Upper lobe of left lung (tissue), 4 donors: ENCODE measurements around the gene PATJ.

Experiments used
- POLR2A ChIP-seq, 4 donors: fragments of 450-650 bp; IDR thresholded peaks; one replicate each; pipeline ENCODE4 v1.5.1; 2016 to 2017; ENCODE audit warnings: antibody characterized with exemption in 4 of 4, mild to moderate bottlenecking in 2 of 4
- POLR2AphosphoS5 ChIP-seq, 2 donors: sonication (generic); formaldehyde crosslinking; IDR thresholded peaks; one replicate each; pipeline ENCODE4 v1.5.1; 2017; ENCODE audit warnings: antibody characterized with exemption in 2 of 2
- TF ChIP-seq, protein P1 (sequence below), 6 experiments: fragments of 450-650 bp in 4 of 6; fragments of 200-600 bp in 2 of 6; sonication (generic) in 2 of 6; IDR thresholded peaks; one replicate each; pipeline ENCODE4 v1.5.1; 2016 to 2019; ENCODE audit warnings: antibody characterized with exemption in 6 of 6

DNA sequence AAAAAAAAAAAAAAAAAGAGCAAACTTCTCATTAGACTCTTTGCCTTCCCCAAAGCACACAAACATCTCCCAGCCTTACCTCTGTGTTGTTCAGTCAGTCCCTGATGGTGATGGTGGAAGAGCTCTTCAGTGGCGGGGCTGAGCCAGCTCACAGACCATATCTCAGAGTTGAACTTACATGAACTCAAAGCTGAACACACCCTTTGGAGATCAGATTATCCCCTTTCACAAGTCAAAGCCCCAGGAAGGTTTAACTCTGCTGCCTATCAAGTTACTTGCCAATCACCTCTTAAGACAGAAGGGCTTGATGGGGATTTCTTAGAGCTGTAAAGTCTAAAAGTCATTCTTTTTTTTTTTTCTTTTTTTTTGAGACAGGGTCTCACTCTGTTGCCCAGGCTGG, 397.1 kb downstream of the PATJ start:
- TF ChIP-seq, protein P1, sequence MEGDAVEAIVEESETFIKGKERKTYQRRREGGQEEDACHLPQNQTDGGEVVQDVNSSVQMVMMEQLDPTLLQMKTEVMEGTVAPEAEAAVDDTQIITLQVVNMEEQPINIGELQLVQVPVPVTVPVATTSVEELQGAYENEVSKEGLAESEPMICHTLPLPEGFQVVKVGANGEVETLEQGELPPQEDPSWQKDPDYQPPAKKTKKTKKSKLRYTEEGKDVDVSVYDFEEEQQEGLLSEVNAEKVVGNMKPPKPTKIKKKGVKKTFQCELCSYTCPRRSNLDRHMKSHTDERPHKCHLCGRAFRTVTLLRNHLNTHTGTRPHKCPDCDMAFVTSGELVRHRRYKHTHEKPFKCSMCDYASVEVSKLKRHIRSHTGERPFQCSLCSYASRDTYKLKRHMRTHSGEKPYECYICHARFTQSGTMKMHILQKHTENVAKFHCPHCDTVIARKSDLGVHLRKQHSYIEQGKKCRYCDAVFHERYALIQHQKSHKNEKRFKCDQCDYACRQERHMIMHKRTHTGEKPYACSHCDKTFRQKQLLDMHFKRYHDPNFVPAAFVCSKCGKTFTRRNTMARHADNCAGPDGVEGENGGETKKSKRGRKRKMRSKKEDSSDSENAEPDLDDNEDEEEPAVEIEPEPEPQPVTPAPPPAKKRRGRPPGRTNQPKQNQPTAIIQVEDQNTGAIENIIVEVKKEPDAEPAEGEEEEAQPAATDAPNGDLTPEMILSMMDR (IDR thresholded peaks at IDR 0.05): no peak
- no peak for TF ChIP-seq POLR2AphosphoS5 (IDR thresholded peaks at IDR 0.05)
- no peak for TF ChIP-seq POLR2A (IDR thresholded peaks at IDR 0.05)
